Pancreas (tissue), 10 donors: ENCODE data around the gene TBCE. TPM values are rescaled to one million over a fixed set of nuclear protein-coding genes. Genes with fewer than 3 reads are reported as not detected.

Experiments
- ATAC-seq, 4 donors: fragments of 200-7000 bp; cut with Tn5 transposase; one replicate each; pipeline versions ENCODE4 v1.8.0 to v1.9.1; 2020; ENCODE audit warnings: mild to moderate bottlenecking in 4 of 4, moderate library complexity in 4 of 4
- DNase-seq, 6 donors: peaks; one replicate each; pipeline ENCODE4 v3.0.0-alpha.2; 2020
- FAIRE-seq: peaks from 2 replicates; lab custom pipeline; 2012; peaks lifted over from hg19 to GRCh38; lab: Jason Lieb, UNC
- H3K27ac ChIP-seq, 4 donors: fragments of 200-600 bp; sonication (generic); 1 replicate in 3 of 4; 2 replicates in 1 of 4; pipeline versions ENCODE4 v1.5.0 to v1.8.0; 2020
- H3K27me3 ChIP-seq, 4 donors: fragments of 200-600 bp; one replicate each; pipeline ENCODE4 v1.8.0; 2021
- H3K36me3 ChIP-seq, 3 donors: fragments of 200-600 bp; sonication (generic) in 1 of 3; one replicate each; pipeline versions ENCODE4 v1.5.0 to v1.8.0; 2020 to 2021
- H3K4me1 ChIP-seq, 3 donors: fragments of 200-600 bp; one replicate each; pipeline ENCODE4 v1.8.0; 2021
- H3K4me3 ChIP-seq, 4 donors: fragments of 200-600 bp; sonication (generic) in 2 of 4; one replicate each; pipeline versions ENCODE4 v1.5.0 to v1.8.0; 2020 to 2021
- H3K9me3 ChIP-seq, 4 donors: fragments of 200-600 bp; one replicate each; pipeline ENCODE4 v1.8.0; 2021
- WGBS, 2 donors: extraction: QIAGEN DNeasy Blood & Tissue Kit; methylation state at CpG; one replicate each; pipeline ENCODE4 v1.1.7; 2013; 5-methylcytosine and 5-hydroxymethylcytosine counted together
- intact Hi-C, 3 donors: fragments of 100-400 bp; cut with DNase I; formaldehyde crosslinking; loops; one replicate each; pipeline versions ENCODE4 v1.11.1 to v1.14.2; 2022
- polyA plus RNA-seq, 2 donors: library from polyadenylated mRNA; stranded (reverse); fragments of 200-250 nt; gene quantifications; one replicate each; pipeline ENCODE4 v1.2.3, GENCODE V29; 2013
- total RNA-seq, 6 donors: library from RNA; stranded (reverse); fragmentation: NEBNext Ultra II Directional in 4 of 6; extraction: Animal tissue kit (Norgen Biotek cat#: 25700) in 4 of 6; gene quantifications; one replicate each; pipeline versions ENCODE4 v1.2.1 to v1.2.4, GENCODE V29; 2021 to 2023
- TF ChIP-seq, protein P1 (sequence below), 4 donors: fragments of 200-600 bp; sonication (generic) in 3 of 4; IDR thresholded peaks; one replicate each; pipeline versions ENCODE4 v1.5.0 to v1.8.0; 2021; ENCODE audit warnings: antibody characterized with exemption in 4 of 4
- donor health status: healthy with polysubstance abuse.
- donor health status: DM: no; HTN: no; CAD: no; lungs with moderate emphysema.
- donor health status: DM: no; HTN: no; CAD: no.
- donor health status: control.
- donor health status: control.
- donor health status: Bipolar disorder and iron deficiency.
- donor health status: DM: yes; HTN: yes; CAD: no.
- donor health status: DM: no; HTN: no; CAD: no.
- donor health status: DM: no; HTN: no; CAD: no.
- donor health status: DM: yes; HTN: yes; CAD: no.

TBCE gene
- total and polyA plus RNA-seq, 8 donors: 6.9 to 18.8 (median 10.4) TPM

DNA sequence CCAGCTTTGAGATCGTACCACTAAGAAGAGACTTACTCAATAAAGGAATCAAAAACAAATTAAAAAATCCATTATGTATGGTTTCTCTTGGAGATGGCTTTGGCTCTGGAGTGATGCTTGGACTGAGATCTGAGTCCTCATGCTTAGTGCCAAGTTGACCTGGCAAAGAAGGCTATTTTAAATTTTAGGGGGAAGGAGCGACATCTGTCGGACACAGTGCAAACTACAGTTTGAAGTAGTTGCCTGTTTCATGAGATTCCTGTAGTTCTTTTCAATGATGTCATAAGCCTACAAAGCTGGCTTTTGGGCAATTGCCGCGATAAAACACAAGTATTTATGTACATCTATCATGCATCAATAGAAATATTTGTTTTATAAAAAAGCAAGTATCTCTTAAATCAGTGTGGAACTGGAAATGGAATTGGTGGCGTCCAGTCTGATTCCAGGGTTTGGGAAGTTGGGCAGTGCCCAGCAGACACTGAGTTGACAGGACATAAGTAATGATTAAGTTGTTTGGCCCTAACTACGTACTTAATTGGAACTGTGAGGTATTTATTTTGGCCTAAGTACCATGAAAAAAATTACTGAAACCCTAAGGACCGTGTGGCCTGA lies 50.0 kb downstream of the TBCE start:
- WGBS, 2 donors: 29 to 30% methylated on average over 8 of the region's 8 CpGs
- DNase-seq (peak in 3 of 6 donors; percentile 37 to 80 (median 49)), ATAC-seq (peak; percentile 62 to 93 (median 88)), FAIRE-seq (peak; percentile 84)
- Histone ChIP-seq H3K9me3 (no peaks in the 10 kb centered on the region), H3K4me1 (no peaks in the 10 kb centered on the region), H3K27me3 (no peaks in the 10 kb centered on the region), H3K4me3 (no peak overlapping the region), H3K36me3 (no peaks in the 10 kb centered on the region), H3K27ac (no peak overlapping the region)
- TF ChIP-seq, protein P1, sequence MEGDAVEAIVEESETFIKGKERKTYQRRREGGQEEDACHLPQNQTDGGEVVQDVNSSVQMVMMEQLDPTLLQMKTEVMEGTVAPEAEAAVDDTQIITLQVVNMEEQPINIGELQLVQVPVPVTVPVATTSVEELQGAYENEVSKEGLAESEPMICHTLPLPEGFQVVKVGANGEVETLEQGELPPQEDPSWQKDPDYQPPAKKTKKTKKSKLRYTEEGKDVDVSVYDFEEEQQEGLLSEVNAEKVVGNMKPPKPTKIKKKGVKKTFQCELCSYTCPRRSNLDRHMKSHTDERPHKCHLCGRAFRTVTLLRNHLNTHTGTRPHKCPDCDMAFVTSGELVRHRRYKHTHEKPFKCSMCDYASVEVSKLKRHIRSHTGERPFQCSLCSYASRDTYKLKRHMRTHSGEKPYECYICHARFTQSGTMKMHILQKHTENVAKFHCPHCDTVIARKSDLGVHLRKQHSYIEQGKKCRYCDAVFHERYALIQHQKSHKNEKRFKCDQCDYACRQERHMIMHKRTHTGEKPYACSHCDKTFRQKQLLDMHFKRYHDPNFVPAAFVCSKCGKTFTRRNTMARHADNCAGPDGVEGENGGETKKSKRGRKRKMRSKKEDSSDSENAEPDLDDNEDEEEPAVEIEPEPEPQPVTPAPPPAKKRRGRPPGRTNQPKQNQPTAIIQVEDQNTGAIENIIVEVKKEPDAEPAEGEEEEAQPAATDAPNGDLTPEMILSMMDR (IDR thresholded peaks at IDR 0.05): peak; percentile 75 to 83 (median 77)
- intact Hi-C loops: loop anchor here in 2 of 3 donors (5.0 to 10.0 kb wide), 2 partner anchors 162 to 315 kb away; no protein-coding TSS in a partner anchor

DNA sequence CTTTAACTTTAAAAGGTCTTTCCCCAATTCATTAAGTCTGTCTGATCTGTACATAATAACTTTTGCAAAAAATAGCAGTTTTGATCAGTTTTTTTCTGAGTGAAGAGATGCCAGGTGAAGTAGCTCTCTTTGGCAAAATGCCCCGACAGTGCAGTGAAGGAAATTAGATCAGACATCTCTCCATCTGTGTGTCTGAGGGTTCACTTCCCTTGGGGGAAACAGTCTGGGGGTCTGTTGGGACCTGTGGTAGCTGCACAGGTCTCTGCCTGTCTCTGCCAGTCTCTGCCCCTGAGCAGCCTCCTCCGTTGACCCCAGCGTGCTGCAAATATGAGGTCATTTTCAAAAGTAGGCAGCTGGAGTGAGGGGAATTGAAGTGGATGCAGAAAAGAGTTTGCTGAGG lies 54.5 kb downstream of the TBCE start:
- WGBS, 2 donors: 76 to 85% methylated on average over 3 of the region's 3 CpGs
- no peaks in the 10 kb centered on the region for H3K36me3 ChIP-seq
- no peaks in the 10 kb centered on the region for H3K9me3 ChIP-seq
- TF ChIP-seq, protein P1 (IDR thresholded peaks at IDR 0.05): no peak
- FAIRE-seq: no peak
- DNase-seq: no peak
- H3K4me1 ChIP-seq: no peaks in the 10 kb centered on the region
- no peak for ATAC-seq
- H3K4me3 ChIP-seq: no peak overlapping the region
- H3K27ac ChIP-seq: no peak overlapping the region
- no peaks in the 10 kb centered on the region for H3K27me3 ChIP-seq
- intact Hi-C loops: no loop called here

DNA sequence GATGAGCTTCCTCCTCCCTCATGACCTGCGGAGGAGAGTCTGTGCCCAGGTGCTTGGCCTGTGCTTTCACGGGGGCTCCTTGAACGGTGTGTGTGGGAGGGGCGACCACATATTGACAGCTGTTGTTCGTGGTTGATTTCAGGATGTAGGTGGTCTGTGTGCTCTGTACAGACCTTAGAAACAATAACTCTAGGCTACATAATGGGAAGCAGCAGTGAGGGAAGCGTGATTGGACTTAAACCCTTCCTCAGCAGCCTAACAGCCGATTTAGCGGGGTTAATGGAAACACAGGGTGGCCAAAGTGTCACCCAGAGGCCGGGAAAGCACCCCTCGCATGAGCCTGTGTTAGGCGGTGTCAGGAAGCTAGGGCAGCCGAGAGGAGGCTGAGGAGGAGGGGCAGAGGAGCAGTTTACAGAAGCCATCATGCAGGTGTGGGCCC lies 56.0 kb downstream of the TBCE start:
- intact Hi-C loops: no loop called here
- H3K27ac ChIP-seq: no peak overlapping the region
- ATAC-seq (no peak), FAIRE-seq (no peak), DNase-seq (no peak)
- no peaks in the 10 kb centered on the region for H3K36me3 ChIP-seq
- no peaks in the 10 kb centered on the region for H3K9me3 ChIP-seq
- 75 to 76% methylated on average over 12 of the region's 12 CpGs for WGBS, 2 donors
- no peak overlapping the region for H3K4me3 ChIP-seq
- no peaks in the 10 kb centered on the region for H3K4me1 ChIP-seq
- no peaks in the 10 kb centered on the region for H3K27me3 ChIP-seq
- TF ChIP-seq, protein P1 (IDR thresholded peaks at IDR 0.05): no peak

DNA sequence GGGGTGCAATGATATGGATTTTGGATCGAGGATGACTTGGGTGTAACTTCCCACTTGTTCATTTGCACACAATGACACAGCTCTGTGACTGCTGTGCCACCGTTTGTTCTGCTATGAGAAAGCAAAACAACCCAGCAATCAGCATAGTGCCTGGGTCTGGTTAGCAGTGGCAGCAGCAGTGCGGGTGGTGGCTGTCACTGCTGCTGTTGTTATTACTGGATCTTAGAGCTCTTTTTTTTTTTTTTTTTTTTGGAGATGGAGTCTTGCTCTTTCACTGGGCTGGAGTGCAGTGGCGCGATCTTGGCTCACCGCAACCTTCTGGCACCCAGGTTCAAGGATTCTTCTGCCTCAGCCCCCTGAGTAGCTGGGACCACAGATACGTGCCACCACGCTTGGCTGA lies 56.9 kb downstream of the TBCE start:
- TF ChIP-seq, protein P1 (IDR thresholded peaks at IDR 0.05): no peak
- H3K27ac ChIP-seq: no peak overlapping the region
- H3K4me1 ChIP-seq: no peaks in the 10 kb centered on the region
- H3K27me3 ChIP-seq: no peaks in the 10 kb centered on the region
- H3K9me3 ChIP-seq: no peaks in the 10 kb centered on the region
- H3K36me3 ChIP-seq: no peaks in the 10 kb centered on the region
- FAIRE-seq (no peak), ATAC-seq (no peak), DNase-seq (no peak)
- intact Hi-C loops: no loop called here
- 88 to 90% methylated on average over 8 of the region's 8 CpGs for WGBS, 2 donors
- no peak overlapping the region for H3K4me3 ChIP-seq

DNA sequence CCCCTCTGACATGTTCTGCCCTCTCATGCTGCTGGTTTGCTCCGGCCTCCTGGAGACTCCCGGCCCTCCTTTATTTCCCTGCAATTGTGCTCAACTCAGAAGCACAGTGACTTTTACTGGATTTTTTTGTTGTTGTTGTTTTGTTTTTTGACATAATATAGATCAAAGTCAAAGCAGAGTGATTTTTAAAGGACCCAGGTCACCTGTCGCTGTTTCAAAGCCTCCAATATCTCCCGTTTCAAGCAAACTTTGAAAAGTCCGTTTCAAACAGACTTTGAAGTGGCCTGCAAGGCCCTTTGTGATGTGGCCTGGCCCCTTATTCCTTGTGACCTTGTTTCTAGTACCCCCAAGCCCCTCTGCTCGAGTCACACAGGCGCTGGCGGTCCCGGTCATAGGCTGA lies 58.1 kb downstream of the TBCE start:
- DNase-seq (no peak), ATAC-seq (no peak), FAIRE-seq (no peak)
- Histone ChIP-seq H3K9me3 (no peaks in the 10 kb centered on the region), H3K4me3 (no peak overlapping the region), H3K4me1 (no peaks in the 10 kb centered on the region), H3K27ac (no peak overlapping the region), H3K36me3 (no peaks in the 10 kb centered on the region), H3K27me3 (no peaks in the 10 kb centered on the region)
- intact Hi-C loops: no loop called here
- TF ChIP-seq, protein P1 (IDR thresholded peaks at IDR 0.05): no peak
- 91 to 93% methylated on average over 9 of the region's 9 CpGs for WGBS, 2 donors
